GM12892 (cell line): Measurements from ENCODE around the gene CHURC1. TPM values are rescaled to one million over a fixed set of nuclear protein-coding genes. Genes with fewer than 3 reads are reported as not detected.

Experiments used
- DNase-seq: peaks from one replicate; pipeline ENCODE4 v3.0.0; 2011; ENCODE audit not compliant: insufficient read length
- FAIRE-seq: peaks from 2 replicates; lab custom pipeline; 2011; peaks lifted over from hg19 to GRCh38; lab: Jason Lieb, UNC
- POLR2A ChIP-seq: IDR thresholded peaks from 2 replicates; pipeline ENCODE4 v1.6.1; 2011; ENCODE audit warnings: low read depth, low read length, control low read depth
- POLR2AphosphoS5 ChIP-seq: IDR thresholded peaks from 2 replicates; pipeline ENCODE4 v1.6.1; 2011; ENCODE audit warnings: low read depth, low read length, control low read depth
- TAF1 ChIP-seq: IDR thresholded peaks from 2 replicates; pipeline ENCODE4 v1.6.1; 2011; ENCODE audit warnings: low read depth, mild to moderate bottlenecking, control low read depth, low read length, borderline replicate concordance
- polyA plus RNA-seq: library from polyadenylated mRNA; unstranded; fragments of >200 nt; gene quantifications from one replicate; pipeline ENCODE4 v1.2.1, GENCODE V29; 2012; ENCODE audit warnings: missing spikeins, inconsistent platforms; ENCODE audit not compliant: missing spikeins

CHURC1 gene
- polyA plus RNA-seq = 53.2 TPM

DNA sequence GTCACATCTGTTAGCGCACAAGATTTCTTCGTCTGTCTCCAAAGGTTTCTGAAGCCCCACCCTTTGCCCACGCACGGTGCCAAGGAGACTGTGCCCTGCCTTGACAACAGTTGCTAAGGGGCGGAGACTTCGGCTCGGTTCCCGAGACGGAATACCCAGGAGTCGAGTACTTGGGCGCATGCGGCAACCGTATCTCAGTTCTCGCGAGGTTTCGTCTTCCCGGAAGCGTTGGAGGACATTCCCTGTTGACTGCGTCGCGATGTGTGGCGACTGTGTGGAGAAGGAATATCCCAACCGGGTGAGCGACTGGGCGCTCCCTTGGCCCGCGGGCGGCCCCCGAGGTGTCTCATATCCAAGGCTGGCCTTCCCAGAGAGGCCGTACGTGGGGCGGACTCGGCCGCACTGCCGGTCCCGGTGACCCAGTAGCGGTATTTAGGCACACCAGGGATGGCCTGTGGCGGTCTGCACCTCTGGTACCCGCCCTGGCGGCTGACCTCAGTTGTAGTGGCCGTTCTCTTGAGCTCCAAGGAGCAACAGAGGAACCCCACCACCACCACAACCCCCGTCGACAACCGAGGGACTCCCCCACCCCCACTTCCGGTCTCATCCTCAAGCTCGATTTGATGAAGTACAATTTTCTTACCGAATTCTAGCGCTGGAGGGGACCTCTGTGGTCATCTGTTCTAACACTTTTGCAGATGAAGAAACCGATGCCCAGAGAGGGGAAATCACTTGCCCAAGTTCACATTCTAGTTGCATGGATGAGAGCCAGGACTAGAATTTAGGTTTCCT, at the start of gene CHURC1:
Gene CHURC1, plus strand, starts transcription at position 219 of the 792 bp plus-strand sequence. Its CDS starts 41 bp downstream, at position 260.
- TF ChIP-seq POLR2AphosphoS5 (peak; percentile 97), POLR2A (peak; percentile 94), TAF1 (peak; percentile 81)
- DNase-seq (peak; percentile 68), FAIRE-seq (peak; percentile 98)

DNA sequence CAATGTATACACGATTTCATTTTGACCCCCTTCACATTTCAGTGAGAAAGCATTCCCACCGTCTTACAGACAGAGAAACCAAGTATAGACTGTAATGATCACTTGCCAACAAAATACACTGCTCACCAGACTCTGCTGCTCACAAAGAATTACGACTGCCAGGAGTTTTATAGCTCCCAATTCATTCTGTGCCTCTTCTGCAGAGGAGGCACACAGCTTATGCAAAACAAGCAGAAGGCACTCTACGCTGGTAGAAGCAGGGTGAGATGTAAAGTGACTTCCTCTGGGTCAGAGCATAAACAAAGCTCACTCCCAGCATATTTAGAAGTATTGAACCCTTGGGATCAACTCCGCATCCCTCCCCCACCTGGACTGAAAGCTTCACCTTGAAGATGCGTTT, 49.1 kb upstream of the CHURC1 start:
- DNase-seq = no peak
- TF ChIP-seq POLR2AphosphoS5 (no peak), POLR2A (no peak), TAF1 (no peak)
- no peak for FAIRE-seq

GRCh38 chr14:64865992-64866391, 48.3 kb upstream of the CHURC1 start:
- DNase-seq (no peak), FAIRE-seq (no peak)
- TF ChIP-seq POLR2AphosphoS5 (no peak), POLR2A (no peak), TAF1 (no peak)

DNA sequence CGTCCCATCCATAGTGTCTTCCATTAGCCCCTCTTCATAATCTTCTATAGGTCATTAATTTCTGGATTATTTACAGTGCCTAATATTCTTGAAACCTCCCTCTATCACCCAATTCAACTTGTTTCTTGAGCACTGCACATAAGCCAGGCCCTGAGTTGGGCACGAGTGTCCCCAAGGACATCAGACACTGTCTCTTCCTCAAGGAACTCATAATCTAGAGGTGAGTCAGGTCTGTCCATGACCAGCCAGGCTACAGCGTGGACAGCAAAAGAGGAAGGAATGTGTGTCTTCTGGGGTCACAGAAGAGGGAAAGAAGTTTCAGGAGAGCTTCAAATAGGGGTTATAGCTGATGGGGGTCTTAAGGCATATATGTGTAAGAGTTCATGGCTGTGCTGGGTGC, 47.1 kb upstream of the CHURC1 start:
- FAIRE-seq (no peak), DNase-seq (no peak)
- TF ChIP-seq POLR2A (no peak), TAF1 (no peak), POLR2AphosphoS5 (no peak)

DNA sequence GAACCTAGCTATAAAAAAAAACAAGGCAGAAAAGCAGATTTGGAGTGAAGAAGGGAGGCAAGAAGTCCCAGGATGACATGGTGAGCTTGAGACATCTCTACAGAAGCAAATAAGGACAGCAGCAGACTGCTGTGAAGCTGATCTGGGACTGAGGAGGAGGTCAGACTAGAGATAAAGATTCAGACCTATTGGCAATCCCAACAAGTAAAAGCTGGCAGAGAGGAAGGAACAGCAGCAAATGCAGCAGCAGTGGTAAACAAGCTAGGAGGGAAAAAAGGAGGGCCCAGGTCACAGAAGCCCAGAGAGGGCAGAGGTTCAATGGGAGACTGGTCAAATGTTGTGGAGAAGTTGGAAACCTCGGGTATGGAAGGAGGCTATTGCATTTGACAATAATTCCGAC, 45.9 kb upstream of the CHURC1 start:
- DNase-seq (no peak), FAIRE-seq (no peak)
- TF ChIP-seq POLR2A (no peak), POLR2AphosphoS5 (no peak), TAF1 (no peak)

GRCh38 chr14:64868841-64869240, 45.4 kb upstream of the CHURC1 start:
- TF ChIP-seq TAF1 (no peak), POLR2AphosphoS5 (no peak), POLR2A (no peak)
- DNase-seq = no peak
- no peak for FAIRE-seq

GRCh38 chr14:64870160-64870559, 44.1 kb upstream of the CHURC1 start:
- DNase-seq (no peak), FAIRE-seq (no peak)
- TF ChIP-seq TAF1 (no peak), POLR2A (no peak)

- no peak for FAIRE-seq
- TF ChIP-seq POLR2A (no peak), TAF1 (no peak), POLR2AphosphoS5 (no peak)
- DNase-seq = no peak
These were observed 42.9 kb upstream of the CHURC1 start for GRCh38 chr14:64871344-64871743.

- FAIRE-seq = no peak
- TF ChIP-seq POLR2AphosphoS5 = no peak
- no peak for TF ChIP-seq TAF1
- no peak for TF ChIP-seq POLR2A
These were observed 40.6 kb upstream of the CHURC1 start for GRCh38 chr14:64873506-64874219.

DNA sequence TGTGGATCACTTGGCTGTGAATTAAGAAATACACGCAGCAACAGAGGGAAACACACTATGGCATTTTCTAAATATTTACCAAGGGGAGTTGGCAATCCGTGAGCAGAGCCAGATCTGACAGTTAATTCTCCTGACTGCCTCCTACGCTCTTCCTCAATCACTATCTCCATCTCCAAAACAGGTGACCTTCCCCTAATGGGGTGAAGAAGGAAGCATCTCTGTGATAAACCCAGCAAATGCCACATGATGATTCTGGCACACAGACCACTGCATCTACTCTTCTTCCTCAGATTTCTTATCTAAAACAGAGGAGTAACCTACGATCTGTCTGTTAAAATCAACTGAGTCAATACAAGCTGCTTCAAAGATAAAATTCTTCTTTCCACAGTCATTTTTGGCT, 38.9 kb upstream of the CHURC1 start:
- no peak for FAIRE-seq
- DNase-seq = no peak
- TF ChIP-seq POLR2A = no peak
- TF ChIP-seq POLR2AphosphoS5 = no peak
- no peak for TF ChIP-seq TAF1

More at GRCh38 chr14:64873506-64874219, 40.6 kb upstream of the CHURC1 start:
- no peak for DNase-seq

- DNase-seq (no peak), FAIRE-seq (no peak)
- no peak for TF ChIP-seq POLR2AphosphoS5
- TF ChIP-seq TAF1 = no peak
- no peak for TF ChIP-seq POLR2A
These were observed 36.4 kb upstream of the CHURC1 start for GRCh38 chr14:64877846-64878245.

DNA sequence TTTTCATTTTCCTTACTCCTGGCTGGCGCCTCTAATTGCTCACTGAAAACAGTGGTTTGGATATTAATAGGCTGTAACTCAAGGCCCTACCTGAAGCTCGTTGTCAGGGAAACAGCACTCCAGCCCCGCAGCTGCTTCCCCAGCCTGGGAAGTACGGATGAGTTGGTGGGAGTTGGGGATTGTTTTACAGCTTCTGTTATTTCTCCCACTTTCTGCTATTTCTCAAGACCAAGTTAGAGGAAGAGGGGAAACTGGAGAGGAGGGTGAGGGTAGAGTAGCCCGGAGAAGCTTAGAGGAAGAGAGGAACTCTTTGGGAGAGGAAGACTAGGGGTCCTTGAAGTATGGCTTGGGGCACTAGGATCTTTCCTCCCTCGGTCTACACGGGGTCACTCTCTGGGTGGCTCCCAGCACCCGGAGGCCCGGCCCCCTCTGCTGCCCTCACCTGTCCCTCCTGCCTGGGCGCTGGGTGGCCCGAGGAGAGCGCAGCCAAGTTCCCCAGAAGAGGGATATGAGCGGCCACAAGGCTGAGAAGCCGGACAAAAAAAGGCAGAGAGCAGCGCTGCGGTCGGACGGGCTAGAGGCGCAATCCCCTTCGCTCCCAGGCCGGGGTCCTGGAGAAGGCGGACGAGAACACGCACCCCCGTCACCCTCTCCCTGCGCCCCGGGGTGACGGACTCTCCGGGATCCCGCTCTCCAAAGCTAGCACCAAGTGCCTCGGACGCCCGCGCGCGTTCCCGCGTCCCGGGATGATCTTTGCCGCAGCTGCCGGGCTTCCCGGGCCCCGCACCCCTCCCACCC, 35.2 kb upstream of the CHURC1 start:
- no peak for FAIRE-seq
- TF ChIP-seq POLR2A (no peak), POLR2AphosphoS5 (no peak), TAF1 (no peak)
- DNase-seq = no peak
